Fibroblast of lung (primary cell): ENCODE measurements around the gene PSD4.
A peak's percentile ranks its signal among the peaks of the same experiment; 100 is the strongest.

Experiments used
- CTCF ChIP-seq, 2 donors: IDR thresholded peaks in 1 of 2; conservative IDR thresholded peaks in 1 of 2; 1 replicate in 1 of 2; 2 replicates in 1 of 2; pipeline ENCODE4 v1.5.1; 2011 to 2012; ENCODE audit warnings: low read length in 2 of 2, control low read depth in 1 of 2, inconsistent platforms in 1 of 2, low read depth in 1 of 2, mild to moderate bottlenecking in 1 of 2
- EZH2 ChIP-seq: IDR thresholded peaks from 2 replicates; pipeline ENCODE4 v1.5.1; 2012; ENCODE audit warnings: low read length, control low read depth, mild to moderate bottlenecking; ENCODE audit errors: missing control alignments

GRCh38 chr2:113248997-113249770 is 75.4 kb downstream of the PSD4 start:
- TF ChIP-seq CTCF (conservative IDR thresholded peaks at IDR 0.05 in 1 of 2, IDR thresholded peaks at IDR 0.05 in 1 of 2; ENCODE audit: low read depth in 1 of 2, low read length in 2 of 2) = peak; percentile 95 to 96
- TF ChIP-seq EZH2 = no peak
